HG02973 (cell line): ENCODE results near the gene SH3PXD2A.

Experiments
- ATAC-seq: cut with Tn5 transposase; IDR thresholded peaks from one replicate; pipeline ENCODE4 v1.9.1; 2021; ENCODE audit warnings: moderate library complexity; ENCODE audit not compliant: unreplicated experiment

SH3PXD2A gene

DNA sequence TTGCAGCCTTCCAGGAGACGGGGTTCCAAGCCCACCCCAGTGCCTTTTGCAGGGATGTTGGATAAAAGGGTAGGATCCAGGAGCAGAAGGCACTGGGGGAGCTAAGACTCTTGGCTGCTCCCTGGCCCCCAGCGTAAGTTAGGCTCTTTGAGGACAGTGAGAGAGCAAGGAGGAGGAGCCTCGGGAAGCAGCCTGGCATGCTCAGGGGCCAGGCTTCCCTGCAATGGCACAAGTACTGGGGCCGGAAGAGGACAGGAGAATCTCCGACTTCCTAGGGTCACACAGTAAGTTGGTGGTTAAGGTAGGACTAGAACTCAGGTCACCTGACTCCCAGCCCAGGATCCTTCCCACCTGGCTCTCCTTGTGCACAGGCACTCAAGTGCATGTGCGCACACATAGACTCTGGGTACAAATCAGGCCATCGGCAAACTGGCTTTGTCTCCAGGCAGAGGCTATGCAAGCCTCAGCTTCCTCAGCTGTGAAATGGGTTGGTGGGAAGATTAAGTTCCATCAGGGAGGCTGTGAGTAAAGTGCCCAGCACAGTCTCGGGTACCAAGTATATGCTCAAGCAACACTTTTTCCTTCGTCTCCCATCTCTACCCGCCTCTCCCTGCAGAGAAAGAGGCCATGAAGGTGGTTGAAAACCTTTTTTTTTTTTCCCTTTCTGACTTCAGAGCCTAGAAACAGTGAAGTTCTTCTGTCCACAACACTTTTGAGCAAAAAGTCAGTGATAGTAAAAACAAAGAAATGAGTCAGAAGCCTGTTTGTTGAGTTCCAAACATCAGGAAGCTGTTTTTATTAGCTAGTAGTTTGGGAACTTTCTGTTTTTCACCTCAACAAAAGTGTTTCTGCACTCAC is 282.8 kb downstream of the SH3PXD2A start:
- no peak for ATAC-seq

- ATAC-seq = no peak
Observed at GRCh38 chr10:103571656-103571975, 283.8 kb downstream of the SH3PXD2A start.

- no peak for ATAC-seq
Observed at GRCh38 chr10:103570844-103571655, 284.3 kb downstream of the SH3PXD2A start.

DNA sequence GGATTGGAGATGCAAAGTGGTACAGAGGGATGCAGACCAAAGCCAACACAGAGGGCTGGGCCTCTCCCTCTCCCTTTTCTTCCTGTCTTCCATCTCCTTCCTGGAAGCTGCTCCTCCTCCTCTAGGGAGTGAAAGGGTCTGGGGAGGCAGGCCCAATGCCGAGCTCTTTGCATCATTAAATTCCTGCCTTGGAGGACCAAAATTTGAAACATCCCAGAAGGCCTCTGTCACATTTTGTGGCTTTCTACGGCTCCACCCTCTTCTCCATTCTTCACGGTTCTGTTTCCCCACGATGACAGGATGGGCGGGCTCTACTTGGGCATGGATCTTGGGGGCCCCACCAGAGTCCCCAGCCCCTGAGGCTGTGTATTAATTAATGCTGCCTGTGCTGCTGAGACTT is 285.5 kb downstream of the SH3PXD2A start:
- ATAC-seq = no peak

DNA sequence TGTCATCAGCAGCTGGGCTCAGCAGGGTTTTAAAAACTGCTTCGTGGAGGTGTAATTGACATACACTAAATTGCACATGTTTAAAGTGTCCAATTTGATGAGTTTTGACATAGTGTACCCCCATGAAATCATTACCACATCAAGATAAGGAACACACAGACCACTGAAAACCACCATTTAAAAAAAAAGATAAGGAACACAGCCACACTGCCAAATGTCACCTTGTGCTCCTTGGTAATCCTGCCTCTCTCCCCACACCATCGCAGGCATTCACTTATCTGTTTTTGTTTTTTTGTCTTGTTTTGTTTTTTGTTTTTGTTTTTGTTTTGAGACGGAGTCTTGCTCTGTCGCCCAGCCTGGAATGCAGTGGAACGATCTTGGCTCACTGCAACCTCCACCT is 286.9 kb downstream of the SH3PXD2A start:
- no peak for ATAC-seq

DNA sequence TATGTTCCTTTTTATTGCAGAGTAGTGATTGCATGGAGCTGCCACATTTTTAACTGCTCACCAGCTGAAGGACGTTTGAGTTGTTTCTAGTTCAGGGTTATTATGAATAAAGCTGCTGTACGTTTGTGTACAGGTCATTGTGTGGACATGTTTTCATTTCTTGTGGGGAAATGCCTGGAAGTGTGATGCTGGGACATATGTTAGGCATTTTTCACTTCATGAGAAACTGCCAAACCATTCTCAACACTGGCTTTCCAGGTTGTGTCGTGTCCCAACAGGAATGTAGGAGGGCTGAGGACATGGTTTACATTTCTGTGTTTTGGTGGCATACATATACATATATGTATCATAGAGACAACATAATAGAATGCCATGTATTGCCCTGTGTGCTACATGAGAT is 288.8 kb downstream of the SH3PXD2A start:
- no peak for ATAC-seq

DNA sequence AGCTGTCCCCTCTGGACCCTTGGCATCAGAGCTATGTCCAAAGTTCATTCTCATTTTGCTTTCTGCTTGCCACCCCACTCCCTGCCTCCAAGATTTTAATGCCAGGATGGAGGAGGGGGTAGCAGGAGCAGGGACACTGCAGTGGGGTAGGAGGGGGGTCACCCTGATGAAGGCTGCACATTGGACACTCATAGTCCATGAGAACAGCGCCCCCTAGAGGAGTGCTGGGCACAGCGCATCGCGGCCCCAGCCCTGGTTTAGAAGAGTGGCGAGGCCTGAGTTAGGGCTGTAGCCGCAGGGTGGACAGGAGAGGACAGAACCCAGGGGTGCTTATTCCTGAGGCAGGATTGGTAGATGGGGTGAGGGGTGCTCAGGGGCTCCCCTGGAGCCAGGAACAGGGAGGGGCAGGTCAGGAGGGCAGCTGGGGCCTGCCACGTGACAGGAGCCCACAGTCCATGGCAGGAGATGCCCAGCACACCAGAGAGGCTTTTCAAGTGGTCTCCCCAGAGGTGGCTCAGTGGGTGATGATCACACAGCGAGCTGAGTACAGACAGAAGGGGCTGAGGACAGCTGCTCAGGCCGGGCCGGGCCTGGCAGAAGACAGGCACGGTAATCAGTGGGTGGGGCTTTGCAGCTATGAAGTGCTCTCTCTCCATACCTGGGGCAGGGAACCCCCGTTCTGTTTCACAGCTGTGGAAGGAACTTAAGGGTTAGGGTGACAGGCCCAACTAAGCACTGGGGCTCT is 290.4 kb downstream of the SH3PXD2A start:
- ATAC-seq = no peak

- ATAC-seq = no peak
Observed at GRCh38 chr10:103564116-103564501, 291.3 kb downstream of the SH3PXD2A start.

GRCh38 chr10:103563231-103564115 is 291.9 kb downstream of the SH3PXD2A start:
- no peak for ATAC-seq

DNA sequence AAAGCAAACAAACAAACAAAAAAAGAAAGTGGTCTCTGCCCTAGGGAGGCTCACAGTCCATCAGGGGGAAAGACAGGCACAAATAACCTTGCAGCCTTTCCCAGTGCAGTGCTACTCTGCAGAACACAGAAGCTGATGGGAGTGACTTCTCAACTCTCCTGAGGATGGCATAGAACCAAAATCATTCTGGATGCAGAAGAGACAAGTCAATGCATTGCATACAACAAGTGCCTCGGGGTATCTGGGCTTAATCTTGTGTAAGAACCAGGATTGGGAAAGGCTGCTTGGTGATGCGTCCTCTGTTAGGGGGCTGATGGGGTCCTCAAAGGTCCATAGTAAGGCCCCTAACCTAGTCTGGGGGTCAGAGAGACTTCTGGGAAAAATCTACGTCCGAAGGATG is 293.0 kb downstream of the SH3PXD2A start:
- ATAC-seq = no peak

DNA sequence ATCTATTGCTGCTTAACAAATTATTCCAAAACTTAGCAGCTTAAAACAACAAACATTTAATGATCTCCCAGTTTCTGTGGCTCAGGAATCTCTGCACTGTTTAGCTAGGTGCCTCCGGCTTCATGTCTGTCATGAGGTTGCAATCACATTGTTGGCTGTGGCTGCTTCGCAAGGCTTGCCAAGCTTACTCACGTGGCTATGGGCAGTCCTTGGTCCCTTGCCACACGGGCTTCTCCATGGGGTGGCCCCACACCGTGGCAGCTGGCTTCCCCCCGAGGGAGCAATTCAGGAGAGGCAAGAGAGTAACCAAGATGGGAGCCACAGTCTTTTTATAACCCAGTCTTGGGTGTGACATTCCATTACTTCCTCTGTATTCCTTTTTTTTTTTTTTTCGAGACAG is 294.5 kb downstream of the SH3PXD2A start:
- ATAC-seq = no peak

DNA sequence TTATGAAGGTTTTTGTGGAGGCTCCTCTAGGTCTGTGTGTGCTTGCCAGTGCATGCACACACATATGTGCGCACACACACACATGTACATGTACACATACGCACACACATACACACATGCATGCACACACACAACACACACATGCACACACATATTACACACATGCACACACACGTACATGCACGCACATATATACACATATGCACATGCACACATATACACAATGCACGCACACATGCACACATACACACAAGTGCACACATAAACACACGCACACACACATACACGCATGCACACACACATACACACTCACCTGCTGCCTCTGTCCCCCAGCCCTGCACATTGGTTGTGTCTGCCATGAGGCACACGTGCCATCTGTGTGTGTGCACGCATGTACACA is 295.6 kb downstream of the SH3PXD2A start:
- ATAC-seq = no peak

DNA sequence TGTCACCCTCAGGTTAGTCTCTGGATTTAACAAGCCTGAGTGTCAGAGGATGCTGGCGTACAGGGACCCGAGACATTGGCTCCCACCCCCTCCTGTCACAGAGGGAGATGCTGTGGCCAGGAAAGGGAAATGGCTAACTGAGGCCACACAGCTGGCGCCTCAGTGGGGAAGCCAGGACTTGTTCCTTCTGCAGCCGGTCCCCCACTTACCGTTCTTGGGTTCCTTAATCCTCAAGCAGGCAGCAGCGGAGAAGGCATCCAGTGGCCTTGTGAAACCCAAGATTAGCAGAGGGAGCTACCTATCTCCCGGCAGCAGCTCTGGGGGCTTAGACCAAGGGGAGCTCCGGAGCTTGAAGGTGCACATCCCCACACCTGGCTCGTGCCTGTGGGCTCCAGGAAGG is 296.5 kb downstream of the SH3PXD2A start:
- no peak for ATAC-seq

DNA sequence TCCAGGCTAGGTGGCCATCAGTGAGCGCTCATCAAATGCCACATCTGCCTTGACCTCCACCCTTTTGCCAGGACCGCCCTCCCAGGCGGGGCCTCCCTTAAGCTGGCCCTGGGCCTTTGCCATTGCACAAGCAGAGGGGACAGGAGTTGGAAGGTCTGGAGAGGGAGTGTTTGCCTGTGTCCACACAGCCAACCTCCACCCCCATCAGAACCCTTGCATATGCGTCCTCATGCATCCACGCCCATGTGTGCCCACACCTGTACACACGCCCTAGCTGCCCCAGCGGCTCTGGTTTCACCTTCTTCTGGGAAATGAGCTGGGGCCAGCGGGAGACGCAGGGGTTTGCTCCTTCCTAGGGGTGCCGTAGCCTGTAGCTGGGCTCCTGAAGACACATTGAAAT is 297.9 kb downstream of the SH3PXD2A start:
- ATAC-seq = no peak

DNA sequence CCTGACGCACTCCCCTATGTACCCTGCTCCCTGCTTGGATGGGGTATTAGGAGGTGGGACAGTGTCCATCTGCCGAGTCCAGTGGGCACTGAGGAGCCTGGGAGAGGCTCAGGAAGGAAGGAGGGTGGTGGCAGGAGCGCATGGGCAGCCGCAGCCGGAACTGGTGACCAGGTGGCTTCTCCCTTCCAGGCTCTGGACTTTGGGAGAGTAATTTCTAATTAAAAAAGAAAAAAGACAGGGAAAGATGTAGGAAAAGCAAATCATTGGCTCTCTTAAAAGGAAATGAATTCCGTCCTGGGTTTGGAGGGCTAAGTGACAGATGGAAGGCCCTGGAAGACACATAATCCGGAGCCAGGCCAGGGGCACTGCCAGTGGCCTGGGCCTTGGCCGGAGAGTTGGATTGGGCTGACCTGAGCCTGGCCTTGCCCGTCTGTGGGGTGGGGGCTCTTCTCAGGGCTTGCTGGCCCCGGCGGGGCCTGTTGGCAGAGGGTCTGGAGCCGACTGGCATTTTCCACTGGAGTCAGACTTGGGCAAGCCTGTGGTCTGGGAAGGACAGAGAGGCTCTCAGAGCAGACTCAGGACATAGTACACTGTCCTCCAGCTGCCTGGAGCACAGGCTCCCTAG is 298.9 kb downstream of the SH3PXD2A start:
- no peak for ATAC-seq

DNA sequence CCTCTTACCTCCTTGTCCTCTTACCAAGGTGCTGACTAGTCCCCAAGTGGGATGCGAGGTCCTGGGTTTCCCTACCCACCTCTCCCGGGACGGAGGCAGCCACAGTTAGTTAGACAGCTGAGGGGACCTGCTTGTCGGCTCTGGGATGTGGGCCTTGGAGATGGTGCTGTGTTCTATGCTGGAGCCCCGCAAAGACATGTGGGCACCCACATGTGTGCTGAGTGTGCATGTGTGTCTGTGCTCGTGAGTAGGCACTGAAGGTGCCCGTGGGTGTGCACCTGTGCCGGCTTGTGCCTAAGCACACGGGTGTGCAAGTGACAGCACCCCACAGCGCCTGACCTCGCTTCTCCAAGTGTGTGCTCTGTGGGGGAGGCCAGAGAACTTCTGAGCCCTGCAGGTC is 299.7 kb downstream of the SH3PXD2A start:
- ATAC-seq = no peak

DNA sequence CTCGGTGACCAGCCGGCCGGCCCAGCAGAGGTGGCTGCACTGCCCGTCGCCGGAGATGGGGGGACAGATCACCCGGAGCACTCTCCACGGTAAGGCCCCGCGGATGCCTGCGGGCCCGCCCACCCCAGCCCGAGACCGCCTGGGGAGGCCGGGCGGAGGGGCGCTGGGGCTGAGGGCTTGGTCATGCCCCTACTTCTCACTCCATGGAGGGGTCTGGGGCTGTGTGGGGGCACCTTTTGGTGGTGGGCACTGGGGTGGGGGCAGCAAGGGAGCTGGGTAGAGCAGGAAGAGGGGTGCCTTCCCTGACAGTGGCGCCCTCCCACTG is 300.1 kb downstream of the SH3PXD2A start:
- ATAC-seq = no peak

DNA sequence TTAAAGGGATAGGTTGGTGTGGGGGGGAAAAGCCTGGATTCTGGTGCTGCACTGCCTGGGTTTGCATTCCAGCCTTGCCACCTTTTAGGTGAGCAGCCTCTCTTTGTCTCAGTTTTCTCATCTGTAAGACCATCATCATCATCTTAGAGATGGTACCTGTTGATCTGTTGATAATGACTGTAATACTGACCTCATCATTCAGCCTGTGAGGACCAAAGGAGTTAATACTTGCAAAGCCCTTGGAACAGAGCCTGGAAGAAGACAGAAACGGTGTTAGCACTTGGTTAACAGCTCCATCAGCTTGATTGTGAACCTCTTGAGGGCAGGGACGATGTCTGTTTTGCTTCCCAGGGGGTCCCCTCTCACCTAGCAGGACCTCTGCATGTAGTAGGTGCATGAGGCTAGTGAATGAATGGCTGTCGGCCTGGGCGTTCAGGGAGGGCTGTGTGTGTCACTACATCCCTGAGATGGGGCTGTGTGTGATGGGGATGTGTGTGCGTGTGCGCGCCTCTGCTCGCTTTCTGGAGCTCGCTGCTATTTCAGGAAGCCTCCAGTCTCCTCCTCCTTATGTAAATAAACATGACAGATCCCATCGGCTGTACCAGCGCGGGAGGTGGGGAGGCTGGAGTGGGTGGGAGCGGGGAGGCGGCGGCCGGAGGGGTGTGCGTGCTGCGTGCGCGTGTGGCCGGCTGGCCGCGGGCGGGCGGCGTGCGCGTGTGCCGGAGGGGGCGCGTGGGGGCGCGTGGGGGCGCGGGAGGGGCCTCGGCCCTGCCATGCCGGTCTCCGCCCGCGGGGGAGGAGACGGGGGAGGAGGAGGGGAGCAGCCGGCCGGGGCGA is 300.7 kb downstream of the SH3PXD2A start:
- ATAC-seq = no peak

GRCh38 chr10:103553743-103554487 is 301.5 kb downstream of the SH3PXD2A start:
- ATAC-seq = no peak
